Measurements from ENCODE around the gene BET1L.

BET1L gene

GRCh38 chr11:206526-207207 lies 532 bp downstream of the BET1L start:
- H3K36me3 ChIP-seq (ENCODE audit: insufficient read depth, low read length) = peaks cover 52% of the 10 kb centered on the region
- peak overlapping the region; percentile 70 for H3K4me3 ChIP-seq (ENCODE audit: low read depth, low read length, poor library complexity, severe bottlenecking)
- H2AFZ ChIP-seq (ENCODE audit: low read length) = no peak overlapping the region
- H3K9ac ChIP-seq (ENCODE audit: low read length) = peak overlapping the region; percentile 90
- H3K27ac ChIP-seq (ENCODE audit: low read depth, low read length, poor library complexity, severe bottlenecking) = no peak overlapping the region
- H3K4me2 ChIP-seq (ENCODE audit: low read length) = peak overlapping the region; percentile 68
- H3K9me2 ChIP-seq (ENCODE audit: low read depth, low read length) = no peaks in the 10 kb centered on the region
- H3K79me2 ChIP-seq (ENCODE audit: insufficient read depth, low read length) = no peaks in the 10 kb centered on the region
- no peaks in the 10 kb centered on the region for H3F3A ChIP-seq (ENCODE audit: insufficient read depth, low read length)
- peaks cover 26% of the 10 kb centered on the region for H3K4me1 ChIP-seq (ENCODE audit: insufficient read depth, low read length, severe bottlenecking)
- no peaks in the 10 kb centered on the region for H3K9me3 ChIP-seq (ENCODE audit: low read length)
- H3K27me3 ChIP-seq (ENCODE audit: insufficient read depth, low read length) = no peaks in the 10 kb centered on the region
- no peaks in the 10 kb centered on the region for H4K20me1 ChIP-seq (ENCODE audit: insufficient read depth, low read length)
- TF ChIP-seq, protein P1, sequence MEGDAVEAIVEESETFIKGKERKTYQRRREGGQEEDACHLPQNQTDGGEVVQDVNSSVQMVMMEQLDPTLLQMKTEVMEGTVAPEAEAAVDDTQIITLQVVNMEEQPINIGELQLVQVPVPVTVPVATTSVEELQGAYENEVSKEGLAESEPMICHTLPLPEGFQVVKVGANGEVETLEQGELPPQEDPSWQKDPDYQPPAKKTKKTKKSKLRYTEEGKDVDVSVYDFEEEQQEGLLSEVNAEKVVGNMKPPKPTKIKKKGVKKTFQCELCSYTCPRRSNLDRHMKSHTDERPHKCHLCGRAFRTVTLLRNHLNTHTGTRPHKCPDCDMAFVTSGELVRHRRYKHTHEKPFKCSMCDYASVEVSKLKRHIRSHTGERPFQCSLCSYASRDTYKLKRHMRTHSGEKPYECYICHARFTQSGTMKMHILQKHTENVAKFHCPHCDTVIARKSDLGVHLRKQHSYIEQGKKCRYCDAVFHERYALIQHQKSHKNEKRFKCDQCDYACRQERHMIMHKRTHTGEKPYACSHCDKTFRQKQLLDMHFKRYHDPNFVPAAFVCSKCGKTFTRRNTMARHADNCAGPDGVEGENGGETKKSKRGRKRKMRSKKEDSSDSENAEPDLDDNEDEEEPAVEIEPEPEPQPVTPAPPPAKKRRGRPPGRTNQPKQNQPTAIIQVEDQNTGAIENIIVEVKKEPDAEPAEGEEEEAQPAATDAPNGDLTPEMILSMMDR (IDR thresholded peaks at IDR 0.05; ENCODE audit: low read length) = no peak
- no peak for TF ChIP-seq EZH2 (IDR thresholded peaks at IDR 0.05; ENCODE audit: borderline replicate concordance, low read length)

DNA sequence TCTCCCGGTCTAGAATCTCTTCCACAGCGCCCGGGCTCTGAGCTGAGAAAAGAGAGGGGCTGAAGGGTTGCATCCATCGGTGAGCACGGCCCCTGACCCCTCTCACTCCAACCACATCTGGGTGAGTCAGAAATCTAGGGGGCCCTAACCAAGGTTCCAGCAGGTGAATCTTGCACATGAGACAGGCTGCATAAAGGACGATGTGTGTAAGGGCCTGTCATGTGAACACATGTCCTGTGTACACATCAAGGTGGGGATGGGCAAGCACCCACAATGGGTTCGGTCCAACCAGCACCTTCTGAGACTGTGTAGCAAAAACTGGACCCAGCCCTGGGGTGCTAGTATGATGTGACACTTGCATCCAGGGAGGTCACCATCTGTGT lies 1.2 kb downstream of the BET1L start:
- Histone ChIP-seq H3K27me3 (ENCODE audit: insufficient read depth, low read length) (no peaks in the 10 kb centered on the region), H3K36me3 (ENCODE audit: insufficient read depth, low read length) (peaks cover 46% of the 10 kb centered on the region), H3K79me2 (ENCODE audit: insufficient read depth, low read length) (no peaks in the 10 kb centered on the region), H3K9ac (ENCODE audit: low read length) (peak overlapping the region; percentile 90), H3F3A (ENCODE audit: insufficient read depth, low read length) (no peaks in the 10 kb centered on the region), H3K27ac (ENCODE audit: low read depth, low read length, poor library complexity, severe bottlenecking) (no peak overlapping the region), H3K9me3 (ENCODE audit: low read length) (no peaks in the 10 kb centered on the region), H2AFZ (ENCODE audit: low read length) (no peak overlapping the region), H3K4me1 (ENCODE audit: insufficient read depth, low read length, severe bottlenecking) (peaks cover 26% of the 10 kb centered on the region), H4K20me1 (ENCODE audit: insufficient read depth, low read length) (no peaks in the 10 kb centered on the region), H3K4me2 (ENCODE audit: low read length) (peak overlapping the region; percentile 68), H3K4me3 (ENCODE audit: low read depth, low read length, poor library complexity, severe bottlenecking) (peak overlapping the region; percentile 70), H3K9me2 (ENCODE audit: low read depth, low read length) (no peaks in the 10 kb centered on the region)
- TF ChIP-seq, protein P1 (IDR thresholded peaks at IDR 0.05; ENCODE audit: low read length) = no peak
- TF ChIP-seq EZH2 (IDR thresholded peaks at IDR 0.05; ENCODE audit: borderline replicate concordance, low read length) = no peak

DNA sequence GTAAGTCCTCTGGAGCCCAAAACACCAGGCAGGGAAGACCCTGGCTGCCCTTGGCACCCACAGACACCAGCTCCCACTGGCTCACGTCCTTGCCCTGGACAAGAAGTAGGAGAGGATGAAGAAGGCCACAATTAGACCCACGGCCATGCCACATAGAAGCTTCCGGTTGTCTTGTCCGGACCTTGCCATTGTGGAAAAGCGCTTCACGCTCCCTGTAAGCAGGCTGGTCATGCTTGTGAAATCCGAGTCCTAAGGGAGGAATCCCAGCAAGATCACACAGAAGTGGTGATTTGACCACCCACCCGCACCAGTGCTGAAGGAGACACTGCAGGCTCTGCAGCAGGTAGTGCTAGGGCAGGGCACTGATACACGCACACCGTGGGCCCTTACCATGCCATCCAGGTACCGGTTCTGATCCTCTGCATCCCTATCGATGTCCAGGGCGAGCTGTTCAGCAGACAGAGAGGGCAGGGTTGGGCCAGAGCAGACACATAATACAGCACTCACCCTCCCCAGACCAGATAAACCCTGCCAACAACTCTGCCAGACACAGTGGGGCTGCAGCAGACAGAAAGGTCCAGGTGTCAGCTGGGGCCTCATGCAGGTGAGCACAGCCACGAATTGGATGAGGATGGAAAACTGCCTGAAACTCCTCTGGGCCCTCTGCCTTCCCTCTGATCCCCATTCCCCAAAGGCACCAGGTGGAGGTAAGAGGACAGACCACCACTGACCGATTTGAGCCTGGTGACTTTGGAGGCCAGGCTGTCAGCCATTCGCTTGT lies 1.8 kb downstream of the BET1L start:
- H3K9me2 ChIP-seq (ENCODE audit: low read depth, low read length) = no peaks in the 10 kb centered on the region
- H3K9me3 ChIP-seq (ENCODE audit: low read length) = no peaks in the 10 kb centered on the region
- peaks cover 40% of the 10 kb centered on the region for H3K36me3 ChIP-seq (ENCODE audit: insufficient read depth, low read length)
- H3K9ac ChIP-seq (ENCODE audit: low read length) = peak overlapping the region; percentile 90; the same call in 1 of the 2 replicates
- no peaks in the 10 kb centered on the region for H4K20me1 ChIP-seq (ENCODE audit: insufficient read depth, low read length)
- no peak for TF ChIP-seq EZH2 (IDR thresholded peaks at IDR 0.05; ENCODE audit: borderline replicate concordance, low read length)
- TF ChIP-seq, protein P1 (IDR thresholded peaks at IDR 0.05; ENCODE audit: low read length) = no peak
- no peak overlapping the region for H2AFZ ChIP-seq (ENCODE audit: low read length)
- peaks cover 25% of the 10 kb centered on the region for H3K4me1 ChIP-seq (ENCODE audit: insufficient read depth, low read length, severe bottlenecking)
- no peaks in the 10 kb centered on the region for H3K79me2 ChIP-seq (ENCODE audit: insufficient read depth, low read length)
- no peaks in the 10 kb centered on the region for H3K27me3 ChIP-seq (ENCODE audit: insufficient read depth, low read length)
- no peak overlapping the region for H3K4me3 ChIP-seq (ENCODE audit: low read depth, low read length, poor library complexity, severe bottlenecking)
- no peaks in the 10 kb centered on the region for H3F3A ChIP-seq (ENCODE audit: insufficient read depth, low read length)
- no peak overlapping the region for H3K27ac ChIP-seq (ENCODE audit: low read depth, low read length, poor library complexity, severe bottlenecking)
- peak overlapping the region; percentile 68; the same call in 1 of the 2 replicates for H3K4me2 ChIP-seq (ENCODE audit: low read length)

Measured in OCI-LY1 (cell line).